Measurements from ENCODE around the gene TFDP1.

TFDP1 gene

GRCh38 chr13:113635709-113636108 lies 51.2 kb downstream of the TFDP1 start:
- DNase-seq, result no peak

- no peak for DNase-seq
Measured at GRCh38 chr13:113636266-113636963, 51.9 kb downstream of the TFDP1 start.

DNA sequence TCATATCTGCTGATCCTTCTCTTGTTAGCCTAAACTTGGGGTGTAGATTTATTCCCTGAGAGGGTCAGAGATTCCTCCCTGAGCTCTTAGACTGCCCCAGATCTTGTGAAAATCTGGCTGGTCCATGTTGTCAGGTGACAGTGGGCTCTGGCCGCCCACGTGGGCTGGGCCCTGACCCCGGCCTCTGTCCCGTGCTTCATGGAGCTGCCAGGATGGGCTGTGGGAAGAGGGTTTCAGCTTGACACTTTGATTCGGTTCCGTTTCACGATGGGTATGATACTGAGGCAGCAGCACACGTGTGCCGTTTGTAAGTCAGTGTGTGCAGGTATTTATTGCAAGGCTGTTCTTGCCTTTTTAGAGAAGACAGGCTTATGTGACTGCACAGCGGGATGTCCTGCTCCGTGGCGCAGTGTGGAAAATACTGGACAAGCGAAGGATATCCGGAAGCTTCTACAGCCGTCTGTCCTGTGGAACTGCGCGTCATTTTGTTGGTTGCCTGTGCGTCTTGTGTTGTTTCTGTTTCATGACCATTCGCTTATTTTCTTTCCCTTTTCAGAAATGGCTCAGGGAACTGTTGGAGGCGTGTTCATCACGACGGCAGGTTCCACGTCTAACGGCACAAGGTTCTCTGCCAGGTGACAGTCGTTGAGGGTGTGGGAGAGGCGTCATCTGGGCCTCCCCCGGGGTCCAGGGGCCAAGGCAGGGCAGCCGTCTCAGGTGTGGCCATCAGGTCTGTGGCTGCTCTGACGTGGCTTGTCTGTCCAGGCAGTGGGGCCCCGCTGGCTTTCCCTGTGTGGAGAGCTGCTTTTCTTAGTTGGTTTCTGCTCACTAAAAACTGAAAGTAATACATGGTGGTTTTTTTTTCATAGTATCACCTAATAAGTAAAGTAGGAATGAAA lies 53.0 kb downstream of the TFDP1 start:
- no peak for DNase-seq

DNA sequence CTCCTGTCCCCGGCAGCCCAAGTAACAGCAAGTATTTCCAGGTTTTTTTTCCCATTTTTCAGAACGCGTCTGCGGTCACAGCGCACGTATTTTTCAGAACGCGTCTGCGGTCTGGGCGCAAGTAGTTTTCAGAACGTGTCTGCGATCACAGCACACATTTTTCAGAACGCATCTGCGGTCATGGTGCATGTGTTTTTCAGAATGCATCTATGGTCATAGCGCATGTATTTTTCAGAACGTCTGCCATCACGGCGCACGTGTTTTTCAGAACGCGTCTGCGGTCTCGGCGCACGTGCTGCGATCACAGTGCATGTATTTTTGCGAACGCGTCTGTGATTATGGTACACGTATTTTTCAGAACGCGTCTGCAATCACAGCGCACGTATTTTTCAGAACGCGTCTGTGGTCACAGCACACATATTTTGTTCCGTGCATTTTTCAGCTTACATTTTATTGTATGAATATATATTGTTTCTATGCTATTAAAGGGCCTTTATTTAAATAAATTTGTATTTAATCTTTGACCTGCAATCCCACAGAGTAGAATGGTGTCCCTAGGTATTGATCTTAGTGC lies 53.7 kb downstream of the TFDP1 start:
- DNase-seq, result no peak

- no peak for DNase-seq
Measured at GRCh38 chr13:113638806-113639205, 54.3 kb downstream of the TFDP1 start.

DNA sequence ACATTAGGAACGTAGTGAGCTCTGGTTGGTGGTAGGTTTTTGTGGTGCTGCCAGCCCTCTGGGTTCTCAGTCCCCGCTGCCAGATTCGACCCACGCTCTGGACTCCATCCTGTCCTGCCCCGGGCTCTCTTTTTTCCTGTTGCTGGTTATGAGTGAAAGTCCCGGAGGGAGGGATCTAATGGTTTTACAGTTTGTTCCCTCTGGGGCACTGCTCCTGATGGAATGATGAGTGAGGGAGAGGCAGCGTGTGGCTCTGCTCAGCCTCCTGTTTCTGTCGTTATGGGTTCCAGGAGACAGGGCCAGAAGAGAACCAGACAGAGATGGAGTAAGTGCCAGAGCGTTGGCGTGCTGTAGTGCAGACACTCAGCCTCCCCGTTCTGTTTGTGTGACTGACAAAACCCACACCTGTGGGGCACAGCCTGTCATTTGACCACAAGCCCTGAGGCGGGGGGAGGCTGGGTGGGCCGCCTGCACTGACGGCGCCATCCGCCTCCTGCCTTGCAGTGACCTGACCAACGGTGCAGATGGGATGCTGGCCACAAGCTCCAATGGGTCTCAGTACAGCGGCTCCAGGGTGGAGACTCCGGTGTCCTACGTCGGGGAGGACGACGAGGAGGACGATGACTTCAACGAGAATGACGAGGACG lies 55.2 kb downstream of the TFDP1 start:
- DNase-seq, result no peak

- DNase-seq, result no peak
Measured at GRCh38 chr13:113641426-113641825, 56.9 kb downstream of the TFDP1 start.

DNA sequence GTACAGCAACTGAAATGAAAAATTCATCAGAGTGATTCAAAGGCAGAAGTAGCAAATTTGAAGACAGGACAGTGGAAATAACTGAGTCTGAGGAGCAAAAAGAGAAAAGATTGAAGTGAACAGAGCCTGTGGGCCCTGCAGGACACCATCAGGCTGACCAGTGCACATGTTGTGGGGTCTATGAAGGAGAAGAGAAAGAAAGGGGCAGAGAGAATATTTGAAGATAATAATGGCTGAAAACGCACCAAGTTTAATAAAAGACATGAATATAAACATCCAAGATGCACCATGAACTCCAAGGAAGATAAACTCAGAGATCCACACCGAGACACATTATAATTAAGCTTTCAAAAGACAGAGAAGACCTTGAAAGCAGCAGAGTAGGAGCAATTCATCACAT lies 58.0 kb downstream of the TFDP1 start:
- no peak for DNase-seq

- DNase-seq, result no peak
Measured at GRCh38 chr13:113643593-113643992, 59.0 kb downstream of the TFDP1 start.

- DNase-seq, result no peak
Measured at GRCh38 chr13:113644800-113645199, 60.2 kb downstream of the TFDP1 start.

DNA sequence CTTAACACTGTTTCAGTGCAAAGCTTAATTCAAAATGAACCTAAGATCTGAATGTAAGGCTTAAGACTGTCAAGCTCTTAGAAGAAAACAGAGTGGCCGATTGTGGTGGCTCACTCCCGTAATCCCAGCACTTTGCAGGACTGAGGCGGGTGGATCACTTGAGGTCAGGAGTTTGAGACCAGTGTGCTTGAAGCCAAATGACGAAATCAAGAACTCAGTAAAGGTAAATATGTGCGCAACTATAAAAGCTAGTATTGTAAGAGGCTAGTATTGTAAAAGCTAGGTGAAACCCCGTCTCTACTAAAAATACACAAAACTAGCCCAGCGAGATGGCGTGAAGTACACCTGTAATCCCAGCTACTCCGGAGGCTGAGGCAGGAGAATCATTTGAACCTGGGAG lies 60.8 kb downstream of the TFDP1 start:
- DNase-seq, result no peak

GRCh38 chr13:113646376-113646775 lies 61.8 kb downstream of the TFDP1 start:
- no peak for DNase-seq

- DNase-seq, result no peak
Measured at GRCh38 chr13:113646921-113647340, 62.4 kb downstream of the TFDP1 start.

DNA sequence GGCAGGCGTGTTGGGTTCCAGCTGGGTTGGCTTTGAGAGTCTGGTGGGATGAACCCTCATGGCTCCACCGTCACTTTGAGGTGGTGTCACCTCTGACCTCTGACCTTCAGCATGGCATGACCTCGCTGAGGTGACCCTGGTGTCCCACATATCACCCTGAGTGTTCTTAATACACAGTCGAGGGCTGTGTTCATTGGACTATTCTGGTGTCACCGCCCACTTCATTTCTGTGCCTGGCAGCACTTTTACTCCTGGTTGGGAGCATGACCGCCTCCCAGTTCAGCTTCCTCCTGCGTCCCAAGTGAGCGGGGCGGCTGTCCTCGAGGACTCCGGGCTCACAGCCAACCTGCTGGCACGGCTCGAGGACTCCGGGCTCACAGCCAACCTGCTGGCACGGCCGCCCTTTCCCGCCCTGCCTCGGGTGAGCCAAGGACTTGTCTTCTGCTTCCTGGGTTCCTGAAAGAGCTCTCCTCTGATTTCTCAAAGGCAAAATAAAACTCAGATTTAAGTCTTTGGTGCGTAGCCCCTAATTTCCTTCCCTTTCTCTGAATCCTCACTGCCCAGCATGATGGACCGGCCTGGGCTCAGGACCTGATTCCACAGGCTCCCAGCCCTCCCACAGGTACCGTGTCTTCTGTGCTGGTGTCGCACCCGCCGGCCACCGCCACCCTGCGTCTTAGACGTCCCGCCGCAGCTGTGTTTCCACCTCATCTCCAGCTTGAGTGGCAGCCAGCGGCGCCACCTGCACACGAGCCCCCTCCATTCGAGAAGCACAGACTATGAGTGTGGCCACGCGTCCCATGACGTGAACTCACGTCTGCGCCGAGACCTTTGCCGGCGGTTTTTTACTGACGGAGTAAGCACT lies 63.0 kb downstream of the TFDP1 start:
- no peak for DNase-seq

- DNase-seq, result no peak
Measured at GRCh38 chr13:113648216-113648610, 63.7 kb downstream of the TFDP1 start.

- no peak for DNase-seq
Measured at GRCh38 chr13:113649212-113649611, 64.7 kb downstream of the TFDP1 start.

- no peak for DNase-seq
Measured at GRCh38 chr13:113650275-113650674, 65.7 kb downstream of the TFDP1 start.

DNA sequence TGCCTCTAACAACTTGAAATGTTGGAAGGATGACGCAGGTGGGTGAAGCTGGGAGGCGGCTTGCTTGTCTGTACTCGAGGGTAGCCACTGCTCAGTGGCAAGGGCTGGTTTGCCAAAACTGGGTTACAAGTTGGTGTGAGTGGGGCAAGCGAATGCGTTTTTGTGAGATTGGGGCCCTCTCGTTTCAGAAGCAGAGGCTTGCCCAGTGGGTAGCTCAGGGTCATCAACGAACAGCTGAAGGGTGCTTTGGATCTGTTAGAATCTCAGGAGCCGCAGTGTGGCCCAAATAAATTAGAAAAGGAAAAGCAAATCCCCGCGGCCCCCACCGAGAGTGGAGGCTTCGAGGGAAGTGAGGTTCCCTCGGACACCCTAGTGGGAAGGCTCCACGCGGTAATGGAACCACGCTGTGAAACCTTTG lies 66.2 kb downstream of the TFDP1 start:
- DNase-seq, result no peak

DNA sequence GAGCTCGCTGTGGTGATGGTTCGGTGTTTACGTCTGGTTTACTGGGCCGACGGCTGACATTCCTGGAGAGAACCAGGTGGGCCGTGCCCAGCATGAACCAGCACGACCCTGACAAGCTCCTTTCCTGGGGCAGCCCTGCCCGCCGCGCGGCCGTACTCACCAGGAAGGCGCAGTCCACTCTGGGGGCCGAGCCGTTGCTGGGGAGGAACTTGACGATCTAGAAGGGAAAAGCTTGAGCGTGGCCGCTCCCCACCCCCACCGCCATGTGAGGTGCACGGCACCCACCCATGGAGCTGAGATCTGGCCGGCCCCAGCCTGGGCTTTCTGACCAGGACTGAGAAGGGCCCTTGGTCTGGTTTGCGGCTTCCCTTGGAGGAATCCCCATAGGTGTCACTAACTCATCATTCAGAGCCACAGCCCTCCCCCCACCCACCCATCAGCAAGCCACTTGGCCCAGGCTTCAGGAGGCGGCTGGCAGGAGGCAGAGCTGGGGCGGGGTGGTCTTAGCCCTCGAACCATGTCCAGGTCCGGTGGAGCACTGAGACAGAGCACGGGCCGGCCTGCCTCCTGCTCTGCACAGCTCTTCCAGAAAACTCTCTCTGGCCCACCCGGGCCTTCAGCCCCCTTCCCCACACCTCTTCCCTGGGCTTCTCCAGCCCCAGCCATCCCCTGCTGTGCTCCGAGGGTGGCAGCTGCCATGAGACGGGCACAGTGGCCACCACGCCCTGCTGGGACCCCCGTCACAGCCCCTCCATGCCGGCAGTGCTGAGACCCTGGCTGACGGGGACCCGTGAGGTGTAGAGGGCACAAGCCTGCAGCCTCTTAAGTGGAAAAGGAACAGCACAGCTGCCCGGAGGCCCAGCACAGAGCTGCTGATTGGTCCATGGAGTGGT lies 67.2 kb downstream of the TFDP1 start:
- DNase-seq, result no peak

DNA sequence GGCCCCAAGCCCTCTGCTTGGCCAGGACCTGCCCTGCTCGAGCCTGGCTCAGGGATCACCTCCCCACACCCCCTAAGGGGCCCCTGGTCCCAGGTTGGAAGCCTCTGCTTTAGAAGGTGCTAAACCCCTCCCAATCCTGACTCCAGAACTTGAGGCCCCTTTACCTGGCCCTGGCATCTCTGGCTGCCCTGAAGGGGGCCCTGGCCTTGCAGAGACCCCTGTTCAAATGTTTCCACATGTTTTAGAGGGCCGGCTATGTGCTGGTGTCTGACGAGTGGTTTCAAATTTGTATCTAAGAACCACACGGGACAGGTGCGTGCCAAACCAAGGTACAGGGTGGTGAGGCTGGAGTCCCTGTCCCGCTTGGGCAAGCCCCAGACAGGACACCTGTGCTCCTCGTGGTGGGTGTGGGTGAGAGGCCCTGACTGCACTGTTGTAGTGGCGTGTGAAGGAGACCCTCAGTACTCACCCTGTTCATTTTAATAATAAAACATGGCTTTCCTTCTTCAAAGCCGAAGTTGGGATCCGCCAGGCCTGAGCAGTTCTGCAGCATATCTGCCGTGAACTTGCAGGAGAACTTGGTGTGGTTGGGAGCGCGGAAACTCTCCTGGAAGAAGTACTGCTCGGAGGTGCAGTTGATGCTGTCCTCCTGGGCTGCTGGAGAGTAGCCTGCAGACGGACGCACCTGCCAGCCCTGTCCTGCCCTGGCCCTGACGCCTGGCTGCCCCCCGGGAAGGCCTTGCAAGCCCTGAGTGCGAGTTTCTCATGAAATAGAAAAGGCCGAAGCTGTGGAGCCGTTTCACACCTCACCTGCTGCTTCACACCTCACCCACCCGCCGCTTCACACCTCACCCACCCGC lies 68.1 kb downstream of the TFDP1 start:
- DNase-seq, result no peak

Measured in stimulated activated CD4-positive, alpha-beta T cell treated with anti-CD3 and anti-CD28 coated beads, Interleukin-2, amount 100 ng/mL, for 48 hours (primary cell).